ENCODE measurements around the gene CTNNAL1. TPM values are rescaled to one million over a fixed set of nuclear protein-coding genes. Genes with fewer than 3 reads are reported as not detected.

CTNNAL1 gene
- total and polyA plus RNA-seq, 10 donors = 14.6 to 43.2 (median 36.3) TPM

- Histone ChIP-seq H3K27ac (no peak overlapping the region), H3K9me3 (peaks cover 0 to 12% (median 3%) of the 10 kb centered on the region in 8 donors), H3K36me3 (peaks cover 0 to 34% (median 2%) of the 10 kb centered on the region in 6 donors), H3K4me1 (peaks cover 0 to 6% (median 0%) of the 10 kb centered on the region in 6 donors), H3K27me3 (replicated peaks in 1 of 7) (no peaks in the 10 kb centered on the region), H3K4me3 (no peak overlapping the region)
- TF ChIP-seq POLR2AphosphoS5 (IDR thresholded peaks at IDR 0.05) (no peak), POLR2A (IDR thresholded peaks at IDR 0.05) (no peak), CTCF (IDR thresholded peaks at IDR 0.05 in 8 of 11, conservative IDR thresholded peaks at IDR 0.05 in 3 of 11) (no peak)
- intact Hi-C loops (cut with DNase I; ENCODE audit: low total_unique reads) = no loop called here
- DNase-seq = no peak
These were observed 45.4 kb downstream of the CTNNAL1 start for GRCh38 chr9:108967916-108968315.

GRCh38 chr9:108963459-108964143 lies 49.7 kb downstream of the CTNNAL1 start:
- Histone ChIP-seq H3K27ac (no peak overlapping the region), H3K4me1 (no peaks in the 10 kb centered on the region), H3K27me3 (replicated peaks in 1 of 7) (no peaks in the 10 kb centered on the region), H3K4me3 (no peak overlapping the region), H3K9me3 (no peaks in the 10 kb centered on the region), H3K36me3 (peaks cover 0 to 25% (median 5%) of the 10 kb centered on the region in 6 donors)
- TF ChIP-seq POLR2A (IDR thresholded peaks at IDR 0.05) (no peak), CTCF (IDR thresholded peaks at IDR 0.05 in 8 of 11, conservative IDR thresholded peaks at IDR 0.05 in 3 of 11) (no peak), POLR2AphosphoS5 (IDR thresholded peaks at IDR 0.05) (no peak)
- intact Hi-C loops (cut with DNase I; ENCODE audit: low total_unique reads) = no loop called here
- no peak for DNase-seq
- 80 to 89% (median 83%) methylated on average over 4 of the region's 4 CpGs for WGBS, 5 donors

GRCh38 chr9:108961151-108961550 lies 52.1 kb downstream of the CTNNAL1 start:
- intact Hi-C loops (cut with DNase I; ENCODE audit: low total_unique reads) = no loop called here
- Histone ChIP-seq H3K4me1 (no peaks in the 10 kb centered on the region), H3K36me3 (peaks cover 0 to 21% (median 5%) of the 10 kb centered on the region in 6 donors), H3K27ac (no peak overlapping the region), H3K27me3 (replicated peaks in 1 of 7) (no peaks in the 10 kb centered on the region), H3K9me3 (no peaks in the 10 kb centered on the region), H3K4me3 (no peak overlapping the region)
- 90 to 97% (median 95%) methylated on average over 2 of the region's 2 CpGs for whole genome bisulfite sequencing, 5 donors
- no peak for TF ChIP-seq CTCF (IDR thresholded peaks at IDR 0.05 in 8 of 11, conservative IDR thresholded peaks at IDR 0.05 in 3 of 11)
- TF ChIP-seq POLR2A (IDR thresholded peaks at IDR 0.05) = no peak
- TF ChIP-seq POLR2AphosphoS5 (IDR thresholded peaks at IDR 0.05) = no peak
- no peak for DNase-seq

- no peak for TF ChIP-seq POLR2A (IDR thresholded peaks at IDR 0.05)
- no peak for TF ChIP-seq POLR2AphosphoS5 (IDR thresholded peaks at IDR 0.05)
- no peak for TF ChIP-seq CTCF (IDR thresholded peaks at IDR 0.05 in 8 of 11, conservative IDR thresholded peaks at IDR 0.05 in 3 of 11)
- no peaks in the 10 kb centered on the region for H3K27me3 ChIP-seq (replicated peaks in 1 of 7)
- no peak overlapping the region for H3K4me3 ChIP-seq
- no peak overlapping the region for H3K27ac ChIP-seq
- no peaks in the 10 kb centered on the region for H3K9me3 ChIP-seq
- no peak for DNase-seq
- H3K36me3 ChIP-seq = peaks cover 0 to 13% (median 5%) of the 10 kb centered on the region in 6 donors
- intact Hi-C loops (cut with DNase I; ENCODE audit: low total_unique reads) = no loop called here
- no peaks in the 10 kb centered on the region for H3K4me1 ChIP-seq
- WGBS, 5 donors = 70 to 77% (median 73%) methylated on average over 6 of the region's 6 CpGs
These were observed 53.0 kb downstream of the CTNNAL1 start for GRCh38 chr9:108960331-108960730.

Measured in spleen (tissue), 11 donors.